ENCODE results near the gene IL23R. TPM values are rescaled to one million over a fixed set of nuclear protein-coding genes. Genes with fewer than 3 reads are reported as not detected.

IL23R gene
- total and polyA plus RNA-seq, 2 of the 13 experiments (the other 11 are each of a cell fraction or from before 2014, with no cell fraction given): not detected

DNA sequence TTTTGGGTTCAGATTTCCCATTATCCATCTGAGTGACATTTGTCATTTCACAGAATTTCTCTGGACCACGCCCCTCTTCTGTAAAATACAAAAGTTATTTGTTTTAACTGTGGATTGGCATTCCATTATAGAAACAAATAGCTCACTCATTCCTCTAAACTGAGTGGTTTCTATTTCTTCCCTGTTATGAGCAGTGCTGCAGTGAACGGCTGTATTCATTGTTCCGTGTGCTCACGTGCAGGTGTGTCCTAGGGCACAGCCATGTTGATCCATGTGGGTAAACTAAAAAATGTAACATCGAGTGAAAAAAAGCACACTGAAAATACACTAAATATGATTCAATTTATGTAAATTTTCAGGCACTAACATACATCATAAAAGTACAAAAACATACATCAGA lies 114.4 kb downstream of the IL23R start:
- in situ Hi-C loops (cut with HindIII; ENCODE audit: extremely low pct_ligation_motif_present, low pct_unique_long_range_greater_than_20kb) (no loop called here), intact Hi-C loops (cut with micrococcal nuclease; ENCODE audit: unreplicated experiment) (no loop called here)
- no peaks in the 10 kb centered on the region for H4K20me1 ChIP-seq (ENCODE audit: insufficient read depth, low read length)
- no peaks in the 10 kb centered on the region for H3K9me3 ChIP-seq (ENCODE audit: low read length)
- H3K4me1 ChIP-seq (ENCODE audit: insufficient read depth, low read length): no peaks in the 10 kb centered on the region
- BruUV-seq (replicated peaks): no TSS peak
- H3K79me2 ChIP-seq (ENCODE audit: insufficient read depth, low read length): no peaks in the 10 kb centered on the region
- no peak overlapping the region for H3K4me2 ChIP-seq (ENCODE audit: low read depth, low read length)
- no peak overlapping the region for H3K4me3 ChIP-seq (replicated peaks in 1 of 3; ENCODE audit: insufficient read depth in 1 of 3, low read depth in 2 of 3, low read length in 3 of 3)
- TF ChIP-seq ZNF546 (CRISPR knock-in tag; conservative IDR thresholded peaks at IDR 0.05) (no peak), ISL2 (CRISPR knock-in tag; IDR thresholded peaks at IDR 0.05) (no peak), TAF1 (CRISPR knock-in tag; IDR thresholded peaks at IDR 0.05) (no peak), PBX2 (CRISPR knock-in tag; IDR thresholded peaks at IDR 0.05) (no peak), GABPA (IDR thresholded peaks at IDR 0.05; ENCODE audit: low read depth, low read length) (no peak), GABPA (CRISPR knock-in tag; IDR thresholded peaks at IDR 0.05; ENCODE audit: low read depth) (no peak)
- no peak for FAIRE-seq
- no peaks in the 10 kb centered on the region for H3K27me3 ChIP-seq (ENCODE audit: control insufficient read depth in 1 of 2, insufficient read depth in 2 of 2, low read length in 2 of 2)
- no peak overlapping the region for H2AFZ ChIP-seq (ENCODE audit: low read length)
- H3K9ac ChIP-seq (ENCODE audit: insufficient read depth, low read depth, low read length): no peak overlapping the region
- WGBS (ENCODE audit: low lambda C conversion rate): 3% methylated on average over 5 of the region's 5 CpGs
- no peak for ATAC-seq
- DNase-seq (ENCODE audit: low spot score): no peak
- no peak overlapping the region for H3K27ac ChIP-seq (ENCODE audit: extremely low read length, insufficient read depth, low read length)
- POLR2A ChIA-PET: no interaction called here
- CTCF ChIA-PET (ENCODE audit: low intra/inter-chr PET ratio, low total read pairs): no interaction called here
- no peaks in the 10 kb centered on the region for H3K36me3 ChIP-seq (replicated peaks in 1 of 2; ENCODE audit: control insufficient read depth in 1 of 2, insufficient read depth in 2 of 2, low read length in 2 of 2)

- in situ Hi-C loops (cut with HindIII; ENCODE audit: extremely low pct_ligation_motif_present, low pct_unique_long_range_greater_than_20kb): no loop called here
- H3K79me2 ChIP-seq (ENCODE audit: insufficient read depth, low read length): no peaks in the 10 kb centered on the region
- no peak for DNase-seq (ENCODE audit: low spot score)
- intact Hi-C loops (cut with micrococcal nuclease; ENCODE audit: unreplicated experiment): no loop called here
- ChIA-PET POLR2A (no interaction called here), CTCF (ENCODE audit: low intra/inter-chr PET ratio, low total read pairs) (no interaction called here)
- H3K27ac ChIP-seq (ENCODE audit: extremely low read length, insufficient read depth, low read length): no peak overlapping the region
- H3K9ac ChIP-seq (ENCODE audit: insufficient read depth, low read depth, low read length): no peak overlapping the region
- no peak overlapping the region for H3K4me2 ChIP-seq (ENCODE audit: low read depth, low read length)
- no peaks in the 10 kb centered on the region for H3K27me3 ChIP-seq (ENCODE audit: control insufficient read depth in 1 of 2, insufficient read depth in 2 of 2, low read length in 2 of 2)
- FAIRE-seq: no peak
- no TSS peak for BruUV-seq (replicated peaks)
- no peak for ATAC-seq
- H3K36me3 ChIP-seq (replicated peaks in 1 of 2; ENCODE audit: control insufficient read depth in 1 of 2, insufficient read depth in 2 of 2, low read length in 2 of 2): no peaks in the 10 kb centered on the region
- H3K4me1 ChIP-seq (ENCODE audit: insufficient read depth, low read length): no peaks in the 10 kb centered on the region
- H4K20me1 ChIP-seq (ENCODE audit: insufficient read depth, low read length): no peaks in the 10 kb centered on the region
- no peak overlapping the region for H2AFZ ChIP-seq (ENCODE audit: low read length)
- no peak overlapping the region for H3K4me3 ChIP-seq (replicated peaks in 1 of 3; ENCODE audit: insufficient read depth in 1 of 3, low read depth in 2 of 3, low read length in 3 of 3)
- H3K9me3 ChIP-seq (ENCODE audit: low read length): no peaks in the 10 kb centered on the region
- 28% methylated on average over 3 of the region's 3 CpGs for WGBS (ENCODE audit: low lambda C conversion rate)
- TF ChIP-seq ZNF331 (CRISPR knock-in tag; IDR thresholded peaks at IDR 0.05): no peak
- TF ChIP-seq ZSCAN31 (CRISPR knock-in tag; IDR thresholded peaks at IDR 0.05; ENCODE audit: low read depth): no peak
- no peak for TF ChIP-seq UBTF (CRISPR knock-in tag; IDR thresholded peaks at IDR 0.05)
- no peak for TF ChIP-seq ZBTB7B (CRISPR knock-in tag; IDR thresholded peaks at IDR 0.05)
- no peak for TF ChIP-seq KAT8 (CRISPR knock-in tag; IDR thresholded peaks at IDR 0.05)
- TF ChIP-seq, protein P1, sequence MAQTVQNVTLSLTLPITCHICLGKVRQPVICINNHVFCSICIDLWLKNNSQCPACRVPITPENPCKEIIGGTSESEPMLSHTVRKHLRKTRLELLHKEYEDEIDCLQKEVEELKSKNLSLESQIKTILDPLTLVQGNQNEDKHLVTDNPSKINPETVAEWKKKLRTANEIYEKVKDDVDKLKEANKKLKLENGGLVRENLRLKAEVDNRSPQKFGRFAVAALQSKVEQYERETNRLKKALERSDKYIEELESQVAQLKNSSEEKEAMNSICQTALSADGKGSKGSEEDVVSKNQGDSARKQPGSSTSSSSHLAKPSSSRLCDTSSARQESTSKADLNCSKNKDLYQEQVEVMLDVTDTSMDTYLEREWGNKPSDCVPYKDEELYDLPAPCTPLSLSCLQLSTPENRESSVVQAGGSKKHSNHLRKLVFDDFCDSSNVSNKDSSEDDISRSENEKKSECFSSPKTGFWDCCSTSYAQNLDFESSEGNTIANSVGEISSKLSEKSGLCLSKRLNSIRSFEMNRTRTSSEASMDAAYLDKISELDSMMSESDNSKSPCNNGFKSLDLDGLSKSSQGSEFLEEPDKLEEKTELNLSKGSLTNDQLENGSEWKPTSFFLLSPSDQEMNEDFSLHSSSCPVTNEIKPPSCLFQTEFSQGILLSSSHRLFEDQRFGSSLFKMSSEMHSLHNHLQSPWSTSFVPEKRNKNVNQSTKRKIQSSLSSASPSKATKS (CRISPR knock-in tag; IDR thresholded peaks at IDR 0.05): no peak
- TF ChIP-seq ZNF496 (CRISPR knock-in tag; IDR thresholded peaks at IDR 0.05; ENCODE audit: insufficient replicate concordance): no peak
Measured at GRCh38 chr1:67281244-67281643, 115.0 kb downstream of the IL23R start.
